Mucosa of rectum (tissue), 2 donors: Measurements from ENCODE around the gene ARHGAP42.
A peak's percentile ranks its signal among the peaks of the same experiment; 100 is the strongest.

Source experiments
- H3K27ac ChIP-seq, 2 donors: one replicate each; pipeline ENCODE4 v1.7.0; 2013; ENCODE audit warnings: inconsistent platforms in 2 of 2, low read depth in 2 of 2, low read length in 2 of 2
- H3K27me3 ChIP-seq, 2 donors: one replicate each; pipeline ENCODE4 v1.7.0; 2013; ENCODE audit warnings: low read length in 2 of 2; ENCODE audit not compliant: control insufficient read depth in 2 of 2, insufficient read depth in 2 of 2
- H3K36me3 ChIP-seq, 2 donors: one replicate each; pipeline ENCODE4 v1.7.0; 2013; ENCODE audit warnings: low read length in 2 of 2; ENCODE audit not compliant: control insufficient read depth in 2 of 2, insufficient read depth in 2 of 2
- H3K4me1 ChIP-seq, 2 donors: one replicate each; pipeline ENCODE4 v1.7.0; 2013; ENCODE audit warnings: low read length in 2 of 2, mild to moderate bottlenecking in 1 of 2; ENCODE audit not compliant: control insufficient read depth in 2 of 2, insufficient read depth in 2 of 2
- H3K4me3 ChIP-seq, 2 donors: one replicate each; pipeline ENCODE4 v1.7.0; 2013; ENCODE audit warnings: low read length in 2 of 2
- H3K9ac ChIP-seq, 2 donors: one replicate each; pipeline ENCODE4 v1.7.0; 2013; ENCODE audit warnings: low read length in 2 of 2, low read depth in 1 of 2, mild to moderate bottlenecking in 1 of 2
- H3K9me3 ChIP-seq, 2 donors: one replicate each; pipeline ENCODE4 v1.7.0; 2013; ENCODE audit warnings: low read length in 2 of 2; ENCODE audit not compliant: control insufficient read depth in 2 of 2
- donor health status: healthy.
- donor health status: Normal muscosa, but diverticular disease.

The ARHGAP42 gene

DNA sequence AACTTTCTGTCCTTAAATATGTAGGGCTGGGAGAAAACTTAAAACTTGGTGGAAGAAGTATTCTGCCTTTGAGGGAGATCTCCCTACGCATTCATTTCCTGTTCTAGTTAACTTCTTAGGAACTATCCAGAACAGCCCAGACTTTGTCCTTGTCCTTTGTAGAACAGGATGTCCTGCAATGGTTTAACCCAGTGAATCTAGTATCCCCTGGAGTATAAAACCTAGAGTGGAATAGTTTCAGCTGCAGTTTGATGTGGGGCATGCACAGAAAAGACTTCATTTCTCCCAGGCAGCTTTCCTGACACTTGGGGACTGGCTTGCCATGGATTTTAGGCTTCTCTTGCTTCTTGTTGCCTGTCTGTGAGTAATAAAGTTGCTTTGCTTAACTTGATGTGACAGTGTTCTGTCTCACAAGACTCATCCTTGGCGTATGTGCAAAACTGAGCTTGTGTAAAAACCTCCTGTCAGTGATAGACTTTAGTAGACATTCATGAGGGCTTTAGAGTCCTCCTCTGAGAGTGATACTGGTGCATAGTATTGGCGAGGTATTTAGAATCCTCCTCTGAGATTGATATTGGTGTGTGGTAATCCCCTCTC, 28.2 kb downstream of the ARHGAP42 start:
- Histone ChIP-seq H3K36me3 (no peaks in the 10 kb centered on the region), H3K4me1 (peaks cover 9 to 19% of the 10 kb centered on the region in 2 donors), H3K27ac (no peak overlapping the region), H3K4me3 (no peak overlapping the region), H3K9ac (no peak overlapping the region), H3K27me3 (no peaks in the 10 kb centered on the region), H3K9me3 (no peaks in the 10 kb centered on the region)

DNA sequence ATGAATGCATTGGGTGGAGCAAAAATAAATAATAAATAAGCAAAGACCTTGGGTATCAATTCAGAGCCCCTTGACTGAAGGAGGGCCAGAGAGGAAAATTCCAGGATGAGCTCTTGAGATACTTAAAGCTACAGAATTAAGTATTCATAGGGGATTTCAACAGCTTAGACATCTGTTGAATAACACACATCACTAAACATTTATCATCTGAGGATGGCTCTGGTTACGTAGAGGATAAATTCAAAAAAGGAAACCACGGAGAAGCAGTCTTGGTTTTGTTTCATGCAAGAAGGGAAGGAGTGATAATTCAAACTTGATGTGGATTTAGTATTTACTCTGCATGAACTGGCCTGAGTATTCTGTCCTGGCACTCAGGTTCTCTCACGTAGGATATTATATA, 29.8 kb downstream of the ARHGAP42 start:
- no peak overlapping the region for H3K4me3 ChIP-seq
- no peak overlapping the region for H3K9ac ChIP-seq
- H3K4me1 ChIP-seq: peaks cover 11 to 19% of the 10 kb centered on the region in 2 donors
- no peak overlapping the region for H3K27ac ChIP-seq
- no peaks in the 10 kb centered on the region for H3K9me3 ChIP-seq
- H3K27me3 ChIP-seq: no peaks in the 10 kb centered on the region
- H3K36me3 ChIP-seq: no peaks in the 10 kb centered on the region

DNA sequence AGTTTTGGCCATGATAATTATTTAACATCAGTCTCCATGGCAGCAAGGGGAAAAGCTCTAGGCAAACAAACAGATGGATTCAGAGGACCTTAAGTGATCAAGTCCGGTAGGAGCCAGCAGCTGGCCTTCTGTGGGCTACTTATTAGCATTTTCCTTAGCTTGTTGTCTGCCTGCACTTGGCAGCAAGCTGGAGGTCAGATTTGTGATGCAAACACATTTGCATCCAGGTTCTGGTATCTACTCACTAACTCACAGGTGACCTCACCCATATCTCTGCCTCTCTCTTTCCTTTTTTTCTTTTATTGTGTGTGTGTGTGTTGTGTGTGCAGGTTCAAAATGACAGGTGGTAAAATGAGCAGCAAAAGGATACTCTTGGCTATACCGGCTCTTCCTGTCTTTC, 32.3 kb downstream of the ARHGAP42 start:
- H3K27ac ChIP-seq: peak overlapping the region; percentile 29 to 56
- H3K36me3 ChIP-seq: no peaks in the 10 kb centered on the region
- no peak overlapping the region for H3K9ac ChIP-seq
- H3K4me3 ChIP-seq: peak overlapping the region; percentile 6 to 20
- no peaks in the 10 kb centered on the region for H3K27me3 ChIP-seq
- H3K4me1 ChIP-seq: peaks cover 11 to 12% of the 10 kb centered on the region in 2 donors
- no peaks in the 10 kb centered on the region for H3K9me3 ChIP-seq

DNA sequence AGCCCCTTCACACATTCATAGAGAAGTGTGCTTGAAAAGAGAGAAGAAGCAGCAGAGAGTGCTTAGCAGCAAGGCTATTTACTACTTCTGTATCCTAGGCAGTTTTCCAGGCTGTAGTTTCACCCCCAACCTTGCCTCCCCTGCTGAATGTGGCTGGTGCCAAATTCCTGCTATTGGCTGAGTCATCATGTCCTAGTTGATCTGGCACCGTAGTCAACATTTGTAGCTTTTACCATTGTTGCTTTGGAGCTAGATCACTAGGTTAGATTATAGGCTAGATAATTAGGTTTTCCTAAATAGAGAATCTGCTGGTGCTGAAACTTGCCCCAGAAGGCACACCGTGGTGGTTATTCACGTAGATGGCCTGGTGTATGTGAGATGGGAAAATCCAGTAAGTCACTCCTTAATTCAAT, 32.7 kb downstream of the ARHGAP42 start:
- no peaks in the 10 kb centered on the region for H3K36me3 ChIP-seq
- H3K4me1 ChIP-seq: peaks cover 11 to 12% of the 10 kb centered on the region in 2 donors
- H3K27ac ChIP-seq: peak overlapping the region; percentile 29 to 56
- no peak overlapping the region for H3K9ac ChIP-seq
- no peaks in the 10 kb centered on the region for H3K27me3 ChIP-seq
- H3K9me3 ChIP-seq: no peaks in the 10 kb centered on the region
- H3K4me3 ChIP-seq: peak overlapping the region in 1 of 2 donors; percentile 6

DNA sequence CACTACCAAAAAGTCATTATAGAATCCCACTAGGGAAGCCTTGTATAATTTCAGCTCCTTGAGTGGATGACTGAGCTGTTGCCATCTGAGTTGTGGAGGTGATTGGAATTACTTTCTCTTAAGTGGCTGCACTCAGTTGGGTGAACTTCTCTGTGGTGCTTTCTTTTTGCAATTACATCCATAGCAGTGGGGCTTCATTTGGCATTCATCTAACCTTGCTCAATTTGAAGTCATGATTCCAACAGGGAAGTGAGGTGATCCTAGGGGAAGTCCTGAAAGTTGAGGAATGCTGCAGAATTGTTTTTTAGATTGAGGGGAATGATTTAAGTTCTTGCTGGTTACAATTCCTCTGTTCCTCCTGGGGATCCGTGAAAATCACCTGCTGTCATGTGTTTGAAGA, 39.6 kb downstream of the ARHGAP42 start:
- Histone ChIP-seq H3K9ac (no peak overlapping the region), H3K27ac (no peak overlapping the region), H3K4me1 (no peaks in the 10 kb centered on the region)

DNA sequence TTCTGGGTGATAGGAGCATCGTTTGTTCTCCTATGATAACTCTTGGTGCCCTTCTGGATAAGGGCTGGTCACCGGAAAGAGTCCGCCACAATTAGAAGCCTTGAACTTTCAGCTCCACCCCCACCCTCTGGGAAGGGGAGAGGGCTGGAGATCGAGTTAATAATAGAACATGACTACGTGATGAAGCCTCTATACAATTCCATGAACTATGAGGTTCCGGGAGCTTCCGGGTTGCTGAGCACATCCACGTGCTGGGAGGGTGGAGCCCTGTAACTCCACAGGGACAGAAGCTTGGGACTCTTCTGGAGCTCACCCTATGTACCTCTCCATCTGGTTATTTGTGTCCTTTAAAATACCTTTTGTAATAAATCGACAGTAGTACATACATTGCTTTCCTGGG, 40.3 kb downstream of the ARHGAP42 start:
- Histone ChIP-seq H3K9me3 (no peaks in the 10 kb centered on the region), H3K27me3 (no peaks in the 10 kb centered on the region), H3K36me3 (peaks cover 0 to 2% of the 10 kb centered on the region in 2 donors), H3K27ac (no peak overlapping the region), H3K4me3 (no peak overlapping the region), H3K4me1 (no peaks in the 10 kb centered on the region), H3K9ac (no peak overlapping the region)

More for the DNA sequence above, 39.6 kb downstream of the ARHGAP42 start:
- H3K4me3 ChIP-seq: no peak overlapping the region
- no peaks in the 10 kb centered on the region for H3K36me3 ChIP-seq
- no peaks in the 10 kb centered on the region for H3K9me3 ChIP-seq
- no peaks in the 10 kb centered on the region for H3K27me3 ChIP-seq

DNA sequence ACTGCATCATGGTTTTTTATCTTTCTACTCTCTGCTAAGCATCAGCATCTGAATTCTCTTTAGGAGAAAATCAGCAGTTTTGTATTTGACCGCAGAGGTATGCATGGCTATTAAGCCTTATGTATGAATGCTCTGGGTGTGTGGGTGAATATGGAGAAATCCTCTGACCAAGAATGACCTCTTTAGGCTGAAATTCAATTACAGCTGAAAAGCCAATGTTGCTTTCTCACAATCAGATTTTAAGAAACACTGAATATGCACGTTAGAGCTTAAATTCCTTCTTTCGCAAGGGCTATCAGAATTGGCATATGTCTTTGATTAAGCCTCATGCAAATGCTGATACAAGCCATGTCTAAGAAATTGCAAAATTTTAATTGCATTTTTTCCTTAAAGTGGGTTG, 43.2 kb downstream of the ARHGAP42 start:
- Histone ChIP-seq H3K4me1 (no peaks in the 10 kb centered on the region), H3K27me3 (no peaks in the 10 kb centered on the region), H3K4me3 (no peak overlapping the region), H3K36me3 (peaks cover 0 to 2% of the 10 kb centered on the region in 2 donors), H3K9ac (no peak overlapping the region), H3K9me3 (no peaks in the 10 kb centered on the region), H3K27ac (no peak overlapping the region)

DNA sequence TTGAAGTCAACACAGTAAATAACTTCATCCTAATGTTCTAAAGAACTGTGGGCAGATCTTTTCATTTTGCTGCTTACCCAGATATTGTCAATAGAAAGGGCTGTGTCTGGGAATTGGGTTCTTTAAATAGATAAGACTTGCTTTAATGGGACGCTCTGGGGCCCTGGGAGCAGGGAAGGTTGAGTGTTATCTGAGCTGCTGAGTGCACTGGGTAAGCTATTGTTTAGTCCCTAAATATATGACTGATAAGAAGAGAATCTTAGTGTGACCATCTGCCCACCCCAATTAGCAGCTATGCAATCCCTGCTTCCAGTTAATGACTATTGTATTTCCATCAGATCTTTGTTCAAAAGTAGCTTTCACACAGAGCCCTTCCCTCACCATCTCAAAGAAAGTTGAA, 44.4 kb downstream of the ARHGAP42 start:
- Histone ChIP-seq H3K9ac (no peak overlapping the region), H3K4me1 (no peaks in the 10 kb centered on the region), H3K36me3 (peaks cover 0 to 2% of the 10 kb centered on the region in 2 donors), H3K4me3 (no peak overlapping the region), H3K9me3 (no peaks in the 10 kb centered on the region), H3K27me3 (no peaks in the 10 kb centered on the region), H3K27ac (no peak overlapping the region)

DNA sequence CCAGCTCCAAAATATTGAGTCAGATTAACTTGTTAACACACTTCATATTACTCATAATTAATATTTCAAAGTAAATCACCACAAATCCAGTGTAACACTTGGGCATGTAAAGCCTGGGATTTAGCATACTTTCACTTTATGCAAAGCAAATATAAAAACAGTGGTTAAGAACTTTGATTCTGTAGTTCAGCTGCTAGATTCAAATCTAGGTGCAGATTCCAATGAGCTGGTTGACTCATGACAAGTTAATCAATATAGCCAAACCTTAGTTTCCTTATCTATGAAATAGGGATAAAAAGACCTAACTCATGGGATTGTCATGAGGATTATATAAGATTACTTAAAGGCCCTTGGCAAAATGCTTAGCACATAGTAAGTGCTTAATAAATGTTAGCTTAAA, 45.9 kb downstream of the ARHGAP42 start:
- Histone ChIP-seq H3K9ac (no peak overlapping the region), H3K27me3 (no peaks in the 10 kb centered on the region), H3K36me3 (peaks cover 0 to 2% of the 10 kb centered on the region in 2 donors), H3K9me3 (no peaks in the 10 kb centered on the region), H3K4me1 (no peaks in the 10 kb centered on the region), H3K4me3 (no peak overlapping the region), H3K27ac (no peak overlapping the region)

DNA sequence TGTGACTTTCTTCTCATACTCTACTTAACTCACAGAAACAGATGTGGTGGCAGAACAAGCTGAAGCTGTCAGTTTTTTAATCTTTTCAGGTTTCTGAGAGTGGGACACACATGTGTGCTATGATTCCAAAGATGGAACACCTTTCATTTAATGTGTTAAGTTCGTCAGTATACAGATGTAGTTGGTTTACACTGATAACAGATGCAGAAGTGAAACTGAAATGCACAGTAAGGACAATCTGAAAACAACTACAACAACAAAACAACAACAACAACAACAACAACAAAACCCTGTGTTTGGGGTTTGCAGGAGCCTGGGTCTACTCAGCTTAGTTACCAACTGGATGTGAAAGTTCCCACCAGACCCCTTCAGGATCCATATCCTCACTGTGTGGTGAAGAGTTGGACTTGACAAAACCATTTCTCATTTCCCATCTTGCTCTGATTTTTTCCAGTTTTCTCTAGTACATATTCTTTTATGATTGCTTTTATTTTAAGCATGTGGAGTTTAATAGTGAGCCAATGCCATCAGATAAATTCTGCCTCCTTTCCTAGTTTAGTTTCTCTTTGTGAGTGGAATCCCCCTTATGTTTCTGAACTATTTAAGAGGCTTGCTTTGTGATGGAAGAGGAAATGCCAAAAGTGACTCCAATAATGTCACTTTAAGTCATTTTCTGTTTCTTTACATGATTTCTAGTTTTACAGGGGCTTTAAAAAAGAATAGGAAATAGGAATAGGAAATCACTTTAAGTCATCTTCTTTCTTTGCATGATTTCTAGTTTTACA, 47.8 kb downstream of the ARHGAP42 start:
- Histone ChIP-seq H3K9me3 (no peaks in the 10 kb centered on the region), H3K4me1 (no peaks in the 10 kb centered on the region), H3K36me3 (peaks cover 0 to 2% of the 10 kb centered on the region in 2 donors), H3K4me3 (no peak overlapping the region), H3K27ac (no peak overlapping the region), H3K27me3 (no peaks in the 10 kb centered on the region), H3K9ac (no peak overlapping the region)
